DOHH2 (cell line): ENCODE data around the gene AKAP1.

Experiments
- EZH2phosphoT487 ChIP-seq: fragments of 200-600 bp; sonication (generic); IDR thresholded peaks from 2 replicates; pipeline ENCODE4 v1.6.1; 2017; ENCODE audit warnings: borderline replicate concordance, mild to moderate bottlenecking, antibody characterized with exemption, low read length, moderate library complexity, mixed read lengths
- TF ChIP-seq, protein P1 (sequence below): fragments of 200-600 bp; sonication (generic); IDR thresholded peaks from one replicate; pipeline ENCODE4 v1.5.1; 2014; ENCODE audit warnings: antibody characterized with exemption, mild to moderate bottlenecking, low read depth, low read length; ENCODE audit not compliant: poor library complexity, severe bottlenecking

DNA sequence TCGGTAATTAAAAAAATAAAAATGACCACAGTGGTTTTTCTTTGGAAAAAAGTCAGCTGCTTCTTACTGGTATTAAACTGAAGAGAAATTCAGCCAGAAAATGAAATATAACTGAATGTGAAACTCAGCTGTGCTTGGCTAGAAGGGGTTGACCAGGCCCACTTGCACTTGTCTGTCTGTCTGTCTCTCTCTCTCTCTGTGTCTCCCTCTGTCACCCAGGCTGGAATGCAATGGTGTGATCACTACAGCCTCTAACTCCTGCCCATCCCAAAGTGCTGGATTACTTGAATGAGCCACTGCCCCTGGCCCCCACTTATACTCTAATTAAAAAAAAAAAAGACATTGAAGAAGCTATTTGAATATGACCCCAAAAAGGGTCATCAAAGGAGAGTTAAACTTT is 17.3 kb upstream of the AKAP1 start:
- TF ChIP-seq, protein P1, sequence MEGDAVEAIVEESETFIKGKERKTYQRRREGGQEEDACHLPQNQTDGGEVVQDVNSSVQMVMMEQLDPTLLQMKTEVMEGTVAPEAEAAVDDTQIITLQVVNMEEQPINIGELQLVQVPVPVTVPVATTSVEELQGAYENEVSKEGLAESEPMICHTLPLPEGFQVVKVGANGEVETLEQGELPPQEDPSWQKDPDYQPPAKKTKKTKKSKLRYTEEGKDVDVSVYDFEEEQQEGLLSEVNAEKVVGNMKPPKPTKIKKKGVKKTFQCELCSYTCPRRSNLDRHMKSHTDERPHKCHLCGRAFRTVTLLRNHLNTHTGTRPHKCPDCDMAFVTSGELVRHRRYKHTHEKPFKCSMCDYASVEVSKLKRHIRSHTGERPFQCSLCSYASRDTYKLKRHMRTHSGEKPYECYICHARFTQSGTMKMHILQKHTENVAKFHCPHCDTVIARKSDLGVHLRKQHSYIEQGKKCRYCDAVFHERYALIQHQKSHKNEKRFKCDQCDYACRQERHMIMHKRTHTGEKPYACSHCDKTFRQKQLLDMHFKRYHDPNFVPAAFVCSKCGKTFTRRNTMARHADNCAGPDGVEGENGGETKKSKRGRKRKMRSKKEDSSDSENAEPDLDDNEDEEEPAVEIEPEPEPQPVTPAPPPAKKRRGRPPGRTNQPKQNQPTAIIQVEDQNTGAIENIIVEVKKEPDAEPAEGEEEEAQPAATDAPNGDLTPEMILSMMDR: no peak
- TF ChIP-seq EZH2phosphoT487: no peak
